Spleen (tissue), 7 donors: Measurements from ENCODE around the gene SYCN.

Experiments used
- POLR2A ChIP-seq, 3 donors: fragments of 450-650 bp; IDR thresholded peaks; one replicate each; pipeline ENCODE4 v1.5.1; 2017; ENCODE audit warnings: antibody characterized with exemption in 3 of 3, mild to moderate bottlenecking in 1 of 3
- POLR2AphosphoS5 ChIP-seq, 3 donors: sonication (generic); formaldehyde crosslinking; IDR thresholded peaks; one replicate each; pipeline ENCODE4 v1.5.1; 2017; ENCODE audit warnings: antibody characterized with exemption in 3 of 3
- TF ChIP-seq, protein P1 (sequence below), 11 experiments: fragments of 200-600 bp in 7 of 11; fragments of 450-650 bp in 4 of 11; sonication (generic) in 4 of 11; IDR thresholded peaks in 8 of 11; conservative IDR thresholded peaks in 3 of 11; 1 replicate in 7 of 11; 2 replicates in 4 of 11; pipeline versions ENCODE4 v1.4.0 to v1.8.0; 2016 to 2021; ENCODE audit warnings: antibody characterized with exemption in 11 of 11, inconsistent platforms in 4 of 11, mild to moderate bottlenecking in 1 of 11
- donor health status: DM: no; HTN: no; CAD: no; lungs with moderate emphysema.
- donor health status: DM: no; HTN: no; CAD: no.
- donor health status: DM: no; HTN: no; CAD: no.

GRCh38 chr19:39200803-39201115 lies 3.3 kb downstream of the SYCN start:
- TF ChIP-seq, protein P1, sequence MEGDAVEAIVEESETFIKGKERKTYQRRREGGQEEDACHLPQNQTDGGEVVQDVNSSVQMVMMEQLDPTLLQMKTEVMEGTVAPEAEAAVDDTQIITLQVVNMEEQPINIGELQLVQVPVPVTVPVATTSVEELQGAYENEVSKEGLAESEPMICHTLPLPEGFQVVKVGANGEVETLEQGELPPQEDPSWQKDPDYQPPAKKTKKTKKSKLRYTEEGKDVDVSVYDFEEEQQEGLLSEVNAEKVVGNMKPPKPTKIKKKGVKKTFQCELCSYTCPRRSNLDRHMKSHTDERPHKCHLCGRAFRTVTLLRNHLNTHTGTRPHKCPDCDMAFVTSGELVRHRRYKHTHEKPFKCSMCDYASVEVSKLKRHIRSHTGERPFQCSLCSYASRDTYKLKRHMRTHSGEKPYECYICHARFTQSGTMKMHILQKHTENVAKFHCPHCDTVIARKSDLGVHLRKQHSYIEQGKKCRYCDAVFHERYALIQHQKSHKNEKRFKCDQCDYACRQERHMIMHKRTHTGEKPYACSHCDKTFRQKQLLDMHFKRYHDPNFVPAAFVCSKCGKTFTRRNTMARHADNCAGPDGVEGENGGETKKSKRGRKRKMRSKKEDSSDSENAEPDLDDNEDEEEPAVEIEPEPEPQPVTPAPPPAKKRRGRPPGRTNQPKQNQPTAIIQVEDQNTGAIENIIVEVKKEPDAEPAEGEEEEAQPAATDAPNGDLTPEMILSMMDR (IDR thresholded peaks at IDR 0.05 in 8 of 11, conservative IDR thresholded peaks at IDR 0.05 in 3 of 11): no peak
- TF ChIP-seq POLR2AphosphoS5 (IDR thresholded peaks at IDR 0.05) (no peak), POLR2A (IDR thresholded peaks at IDR 0.05) (no peak)
